B cell (primary cell): Measurements from ENCODE around the gene PGP.

Source experiments
- CTCF ChIP-seq: fragments of 200-600 bp; IDR thresholded peaks from one replicate; pipeline ENCODE4 v1.8.0; 2022; ENCODE audit warnings: antibody characterized with exemption, mild to moderate bottlenecking
- EZH2 ChIP-seq: IDR thresholded peaks from 2 replicates; pipeline ENCODE4 v1.6.1; 2012; ENCODE audit warnings: borderline replicate concordance, low read depth, mild to moderate bottlenecking, moderate library complexity, low read length; ENCODE audit not compliant: insufficient read depth, poor library complexity, severe bottlenecking

GRCh38 chr16:2194852-2195321 lies 19.8 kb downstream of the PGP start:
- TF ChIP-seq CTCF = peak; percentile 47
- TF ChIP-seq EZH2 = no peak
